IMR-90 (cell line): ENCODE measurements around the gene LCE3B. TPM values are rescaled to one million over a fixed set of nuclear protein-coding genes. Genes with fewer than 3 reads are reported as not detected.

Source experiments
- ATAC-seq: fragments of 200-7000 bp; cut with Tn5 transposase; 2 replicates; pipeline ENCODE4 v1.9.1; 2020; ENCODE audit warnings: low read depth, mild to moderate bottlenecking, moderate library complexity
- BruUV-seq: library from RNA; stranded (reverse); fragments of 400-500 nt; replicated peaks from 2 replicates; lab custom pipeline; 2021; lab: Mats Ljungman, UMichigan
- CTCF ChIA-PET: fragments of 300-600 bp; formaldehyde crosslinking; extraction: SDS; loops from one replicate; lab custom pipeline; 2021; ENCODE audit warnings: antibody characterized with exemption; lab: Yijun Ruan, JAX
- POLR2A ChIA-PET: fragments of 300-600 bp; sonication (Branson Sonifier 250); formaldehyde crosslinking; loops from one replicate; lab custom pipeline; 2022; ENCODE audit warnings: antibody characterized with exemption; ENCODE audit not compliant: unreplicated experiment; lab: Charles Lee
- DNase-seq: peaks from one replicate; pipeline ENCODE4 v3.0.0; 2013
- H2AFZ ChIP-seq: replicated peaks from 2 replicates; pipeline ENCODE3; 2013; ENCODE audit warnings: low read length, mild to moderate bottlenecking; ENCODE audit not compliant: poor library complexity
- H2AK5ac ChIP-seq: 2 replicates; pipeline ENCODE4 v1.6.1; 2013; ENCODE audit warnings: low read depth, low read length, inconsistent platforms
- H2AK9ac ChIP-seq: replicated peaks from 2 replicates; pipeline ENCODE3; 2013; ENCODE audit warnings: mild to moderate bottlenecking, low read depth, low read length, moderate library complexity; ENCODE audit not compliant: poor library complexity
- H2BK120ac ChIP-seq: 2 replicates; pipeline ENCODE4 v1.6.1; 2013; ENCODE audit warnings: low read depth, low read length, inconsistent platforms
- H2BK15ac ChIP-seq: 3 replicates; pipeline ENCODE4 v1.6.1; 2013; ENCODE audit warnings: low read depth, low read length, inconsistent platforms
- H2BK20ac ChIP-seq: 2 replicates; pipeline ENCODE4 v1.6.1; 2013; ENCODE audit warnings: low read depth, mild to moderate bottlenecking, inconsistent platforms, low read length, moderate library complexity
- H2BK5ac ChIP-seq: 2 replicates; pipeline ENCODE4 v1.6.1; 2013; ENCODE audit warnings: mild to moderate bottlenecking, low read depth, low read length, inconsistent platforms; ENCODE audit not compliant: poor library complexity, severe bottlenecking
- H3K14ac ChIP-seq: replicated peaks from 2 replicates; pipeline ENCODE4 v1.6.1; 2013; ENCODE audit warnings: low read depth, low read length, inconsistent platforms
- H3K18ac ChIP-seq: 2 replicates; pipeline ENCODE4 v1.6.1; 2013; ENCODE audit warnings: low read depth, low read length, control low read depth
- H3K23ac ChIP-seq: 2 replicates; pipeline ENCODE4 v1.6.1; 2013; ENCODE audit warnings: low read depth, low read length, inconsistent platforms
- H3K27ac ChIP-seq: 2 replicates; pipeline ENCODE4 v1.5.1; 2013; ENCODE audit warnings: mild to moderate bottlenecking, control low read depth, low read length; ENCODE audit not compliant: insufficient read depth
- H3K27me3 ChIP-seq: 2 replicates; pipeline ENCODE4 v1.6.1; 2013; ENCODE audit warnings: low read length; ENCODE audit not compliant: control insufficient read depth, insufficient read depth
- H3K36me3 ChIP-seq: 2 replicates; pipeline ENCODE4 v1.6.1; 2013; ENCODE audit warnings: low read length, mixed read lengths; ENCODE audit not compliant: control insufficient read depth, insufficient read depth
- H3K4ac ChIP-seq: 2 replicates; pipeline ENCODE4 v1.6.1; 2013; ENCODE audit warnings: low read depth, low read length, inconsistent platforms
- H3K4me1 ChIP-seq: 2 replicates; pipeline ENCODE4 v1.6.1; 2013; ENCODE audit warnings: low read length, mixed read lengths; ENCODE audit not compliant: control insufficient read depth, insufficient read depth
- H3K4me2 ChIP-seq: 2 replicates; pipeline ENCODE4 v1.6.1; 2013; ENCODE audit warnings: low read depth, mild to moderate bottlenecking, control low read depth, low read length, moderate library complexity
- H3K4me3 ChIP-seq: 2 replicates; pipeline ENCODE4 v1.5.1; 2013; ENCODE audit warnings: low read depth, mild to moderate bottlenecking, control low read depth, low read length, moderate library complexity; ENCODE audit not compliant: insufficient read depth
- H3K56ac ChIP-seq: 2 replicates; pipeline ENCODE4 v1.6.1; 2013; ENCODE audit warnings: low read length, inconsistent platforms; ENCODE audit not compliant: insufficient read depth; ENCODE audit errors: extremely low read depth
- H3K79me1 ChIP-seq, 2 experiments: 2 replicates each; pipeline ENCODE4 v1.6.1; 2013; ENCODE audit warnings: low read length in 2 of 2, inconsistent platforms in 1 of 2, low read depth in 1 of 2
- H3K9ac ChIP-seq: 2 replicates; pipeline ENCODE4 v1.6.1; 2013; ENCODE audit warnings: low read depth, low read length, control low read depth
- H3K9me1 ChIP-seq: 2 replicates; pipeline ENCODE4 v1.6.1; 2013; ENCODE audit warnings: low read length, inconsistent platforms; ENCODE audit not compliant: insufficient read depth
- H3K9me3 ChIP-seq: 2 replicates; pipeline ENCODE4 v1.6.1; 2013; ENCODE audit warnings: low read length; ENCODE audit not compliant: control insufficient read depth, insufficient read depth
- H4K20me1 ChIP-seq: 2 replicates; pipeline ENCODE4 v1.6.1; 2013; ENCODE audit warnings: low read length, inconsistent platforms; ENCODE audit not compliant: insufficient read depth
- H4K5ac ChIP-seq: 2 replicates; pipeline ENCODE4 v1.6.1; 2013; ENCODE audit warnings: mild to moderate bottlenecking, low read depth, low read length, control low read depth
- H4K8ac ChIP-seq, 2 experiments: 2 replicates each; pipeline ENCODE4 v1.6.1; 2013; ENCODE audit warnings: low read depth in 2 of 2, low read length in 2 of 2, control low read depth in 1 of 2, inconsistent platforms in 1 of 2
- H4K91ac ChIP-seq: 2 replicates; pipeline ENCODE4 v1.6.1; 2013; ENCODE audit warnings: low read depth, low read length, inconsistent platforms; ENCODE audit not compliant: insufficient read depth
- BHLHE40 ChIP-seq: fragments of 150-350 bp; IDR thresholded peaks from 2 replicates; pipeline ENCODE4 v1.6.1; 2016; ENCODE audit warnings: mild to moderate bottlenecking, low read depth, low read length
- CEBPB ChIP-seq: IDR thresholded peaks from 2 replicates; pipeline ENCODE4 v1.6.1; 2012; ENCODE audit warnings: low read depth, low read length, improper control_type of control experiment
- CTCF ChIP-seq: conservative IDR thresholded peaks from 2 replicates; pipeline ENCODE4 v1.5.1; 2012; ENCODE audit warnings: mild to moderate bottlenecking, low read depth, low read length, improper control_type of control experiment
- MXI1 ChIP-seq: IDR thresholded peaks from 2 replicates; pipeline ENCODE4 v1.6.1; 2012; ENCODE audit warnings: low read depth, mild to moderate bottlenecking, low read length, moderate library complexity, borderline replicate concordance
- NFE2L2 ChIP-seq: fragments of 150-350 bp; IDR thresholded peaks from 2 replicates; pipeline ENCODE4 v1.6.1; 2016; ENCODE audit warnings: low read depth, mild to moderate bottlenecking, low read length
- POLR2A ChIP-seq: IDR thresholded peaks from 2 replicates; pipeline ENCODE4 v1.6.1; 2012; ENCODE audit warnings: mild to moderate bottlenecking, low read depth, low read length
- WGBS, 2 experiments: methylation state at CpG; one replicate each; pipeline versions ENCODE4 v1.1.5 to v1.1.7; 2013; ENCODE audit warnings: missing lambda C conversion rate in 2 of 2; ENCODE audit not compliant: insufficient read length in 1 of 2; ENCODE audit errors: extremely low coverage in 2 of 2; 5-methylcytosine and 5-hydroxymethylcytosine counted together
- dilution Hi-C: fragments of 300-500 bp; cut with HindIII; formaldehyde crosslinking; loops from one replicate; pipeline ENCODE4 v1.14.3; 2018; ENCODE audit warnings: low sequenced_read_pairs; ENCODE audit not compliant: unreplicated experiment
- in situ Hi-C: fragments of 300-500 bp; cut with MboI; formaldehyde crosslinking; loops from 3 replicates; pipeline ENCODE4 v1.14.3; 2019; ENCODE audit warnings: low sequenced_read_pairs, inconsistent platforms, mixed read lengths
- intact Hi-C: fragments of 100-400 bp; cut with micrococcal nuclease; formaldehyde crosslinking; loops from 2 replicates; pipeline ENCODE4 v1.10.0; 2022
- polyA plus RNA-seq, 3 experiments: library from polyadenylated mRNA; depleted of rRNA; stranded (reverse); fragments of >200 nt; gene quantifications; 2 replicates each; pipeline ENCODE4 v1.2.3, GENCODE V29; 2012; ENCODE audit warnings: low replicate concordance in 1 of 3
- total RNA-seq: library from RNA; depleted of rRNA; stranded (reverse); fragments of >200 nt; gene quantifications from 2 replicates; pipeline ENCODE4 v1.2.3, GENCODE V29; 2012

The LCE3B gene
- total and polyA plus RNA-seq, 2 of the 4 experiments (the other 2 are of a cell fraction): not detected

- no peaks in the 10 kb centered on the region for H3K9me1 ChIP-seq
Observed at GRCh38 chr1:152585586-152585985, 28.0 kb upstream of the LCE3B start.

More at GRCh38 chr1:152585586-152585985, 28.0 kb upstream of the LCE3B start:
- ATAC-seq (no peak), DNase-seq (no peak)
- H2AK5ac ChIP-seq: no peak overlapping the region
- H3K9ac ChIP-seq: no peak overlapping the region
- H3K36me3 ChIP-seq: no peaks in the 10 kb centered on the region
- TF ChIP-seq POLR2A: no peak
- TF ChIP-seq NFE2L2: no peak
- no peak for TF ChIP-seq CTCF
- TF ChIP-seq CEBPB: no peak
- no peak for TF ChIP-seq MXI1
- no peak for TF ChIP-seq BHLHE40
- no peak overlapping the region for H4K5ac ChIP-seq
- no peak overlapping the region for H4K8ac ChIP-seq
- in situ Hi-C loops (no loop called here), dilution Hi-C loops (no loop called here), intact Hi-C loops (no loop called here)
- H3K27ac ChIP-seq: no peak overlapping the region
- no peaks in the 10 kb centered on the region for H3K9me3 ChIP-seq
- H3K23ac ChIP-seq: no peak overlapping the region
- no peaks in the 10 kb centered on the region for H4K20me1 ChIP-seq
- H3K4me2 ChIP-seq: no peak overlapping the region
- H2BK5ac ChIP-seq: no peak overlapping the region
- no peak overlapping the region for H3K56ac ChIP-seq
- H2AFZ ChIP-seq: no peak overlapping the region
- H3K27me3 ChIP-seq: no peaks in the 10 kb centered on the region
- ChIA-PET POLR2A (no interaction called here), CTCF (no interaction called here)
- no peak overlapping the region for H3K18ac ChIP-seq
- H3K4me1 ChIP-seq: no peaks in the 10 kb centered on the region
- no peak overlapping the region for H3K4me3 ChIP-seq
- no peak overlapping the region for H4K91ac ChIP-seq
- H3K79me1 ChIP-seq: no peaks in the 10 kb centered on the region
- H2BK120ac ChIP-seq: no peak overlapping the region
- no peak overlapping the region for H2BK15ac ChIP-seq
- H2AK9ac ChIP-seq: no peak overlapping the region
- no CpG with 5 or more reads among the region's 1 CpG for WGBS, 2 experiments
- BruUV-seq: no TSS peak
- H2BK20ac ChIP-seq: no peak overlapping the region
- no peak overlapping the region for H3K4ac ChIP-seq
- no peak overlapping the region for H3K14ac ChIP-seq
